ENCODE results near the gene MYL5. TPM values are rescaled to one million over a fixed set of nuclear protein-coding genes. Genes with fewer than 3 reads are reported as not detected.
"Not testable (repeated sequence)": the region's sequence is repeated elsewhere in the genome, so short reads cannot be mapped to it uniquely, and the experiment has no call there.

The MYL5 gene
- total RNA-seq, 1 experiment from 2014 or later, result 50.5 TPM

GRCh38 chr4:664713-665231 lies 9.6 kb upstream of the MYL5 start:
- Histone ChIP-seq H3K27me3 (ENCODE audit: low read length) (no peaks in the 10 kb centered on the region), H3K27ac (ENCODE audit: low read length) (no peak overlapping the region), H3K4me3 (ENCODE audit: low read length) (no peak overlapping the region), H3K36me3 (ENCODE audit: insufficient read depth, low read length) (no peaks in the 10 kb centered on the region), H3K4me2 (ENCODE audit: low read depth, low read length, poor library complexity, severe bottlenecking) (no peak overlapping the region), H3K9ac (ENCODE audit: low read length) (no peak overlapping the region), H4K20me1 (ENCODE audit: insufficient read depth, low read depth, low read length) (no peaks in the 10 kb centered on the region), H3K9me2 (replicated peaks; ENCODE audit: insufficient read depth, low read length) (no peaks in the 10 kb centered on the region), H3K4me1 (ENCODE audit: low read length) (no peaks in the 10 kb centered on the region), H2AFZ (ENCODE audit: low read length) (no peak overlapping the region), H3K9me3 (ENCODE audit: low read length) (no peaks in the 10 kb centered on the region), H3K79me2 (ENCODE audit: low read length) (no peaks in the 10 kb centered on the region)
- DNase-seq, result no peak

- Histone ChIP-seq H3K79me2 (ENCODE audit: low read length) (no peaks in the 10 kb centered on the region), H3K9me3 (ENCODE audit: low read length) (no peaks in the 10 kb centered on the region), H3K4me3 (ENCODE audit: low read length) (no peak overlapping the region), H3K4me1 (ENCODE audit: low read length) (no peaks in the 10 kb centered on the region), H3K27ac (ENCODE audit: low read length) (no peak overlapping the region), H2AFZ (ENCODE audit: low read length) (no peak overlapping the region), H3K9ac (ENCODE audit: low read length) (no peak overlapping the region), H3K4me2 (ENCODE audit: low read depth, low read length, poor library complexity, severe bottlenecking) (no peak overlapping the region), H4K20me1 (ENCODE audit: insufficient read depth, low read depth, low read length) (no peaks in the 10 kb centered on the region), H3K27me3 (ENCODE audit: low read length) (no peaks in the 10 kb centered on the region), H3K9me2 (replicated peaks; ENCODE audit: insufficient read depth, low read length) (no peaks in the 10 kb centered on the region), H3K36me3 (ENCODE audit: insufficient read depth, low read length) (no peaks in the 10 kb centered on the region)
- DNase-seq, result no peak
Observed at GRCh38 chr4:665381-665750, 9.0 kb upstream of the MYL5 start.

DNA sequence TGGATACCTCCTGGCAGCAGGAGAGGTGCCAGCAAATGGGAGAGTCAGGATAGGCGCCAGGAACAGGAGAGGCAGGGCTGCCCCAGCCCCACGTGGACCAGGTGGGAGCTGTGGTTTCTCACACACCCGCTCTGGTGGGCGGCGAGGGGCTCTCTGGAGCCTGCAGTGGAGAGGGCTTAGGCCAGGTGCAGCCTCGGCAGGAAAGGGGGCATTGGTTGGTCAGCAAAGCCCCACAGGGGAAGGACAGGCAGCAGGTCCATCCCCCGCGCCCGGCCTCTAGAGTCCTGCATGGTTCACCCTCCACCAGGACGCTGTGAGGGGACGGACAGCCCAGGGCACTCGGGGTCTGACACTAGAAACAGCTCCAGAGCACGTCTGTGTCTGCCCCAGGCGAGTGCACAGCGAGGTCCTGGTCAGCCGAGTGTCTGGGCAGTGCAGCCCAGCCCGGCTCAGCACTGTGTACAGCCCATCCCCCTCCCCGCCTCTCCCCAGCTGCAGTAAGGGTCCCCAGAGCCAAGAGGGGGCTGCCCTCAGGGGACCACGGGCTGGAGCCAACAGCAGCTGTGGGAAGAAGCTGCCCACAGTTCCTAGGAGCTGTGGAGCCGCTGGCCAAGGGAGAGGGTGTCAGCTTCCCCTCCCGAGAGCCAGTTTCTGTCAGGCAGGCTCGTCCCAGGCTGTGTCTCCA lies 8.4 kb upstream of the MYL5 start:
- H3K27me3 ChIP-seq (ENCODE audit: low read length), result no peaks in the 10 kb centered on the region
- H2AFZ ChIP-seq (ENCODE audit: low read length), result no peak overlapping the region
- H3K4me2 ChIP-seq (ENCODE audit: low read depth, low read length, poor library complexity, severe bottlenecking), result no peak overlapping the region
- H3K9me3 ChIP-seq (ENCODE audit: low read length), result no peaks in the 10 kb centered on the region
- no peak overlapping the region for H3K4me3 ChIP-seq (ENCODE audit: low read length)
- no peaks in the 10 kb centered on the region for H3K36me3 ChIP-seq (ENCODE audit: insufficient read depth, low read length)
- no peak overlapping the region for H3K27ac ChIP-seq (ENCODE audit: low read length)
- H4K20me1 ChIP-seq (ENCODE audit: insufficient read depth, low read depth, low read length), result no peaks in the 10 kb centered on the region
- H3K4me1 ChIP-seq (ENCODE audit: low read length), result no peaks in the 10 kb centered on the region
- no peaks in the 10 kb centered on the region for H3K9me2 ChIP-seq (replicated peaks; ENCODE audit: insufficient read depth, low read length)
- H3K9ac ChIP-seq (ENCODE audit: low read length), result no peak overlapping the region
- no peak for DNase-seq
- H3K79me2 ChIP-seq (ENCODE audit: low read length), result no peaks in the 10 kb centered on the region

DNA sequence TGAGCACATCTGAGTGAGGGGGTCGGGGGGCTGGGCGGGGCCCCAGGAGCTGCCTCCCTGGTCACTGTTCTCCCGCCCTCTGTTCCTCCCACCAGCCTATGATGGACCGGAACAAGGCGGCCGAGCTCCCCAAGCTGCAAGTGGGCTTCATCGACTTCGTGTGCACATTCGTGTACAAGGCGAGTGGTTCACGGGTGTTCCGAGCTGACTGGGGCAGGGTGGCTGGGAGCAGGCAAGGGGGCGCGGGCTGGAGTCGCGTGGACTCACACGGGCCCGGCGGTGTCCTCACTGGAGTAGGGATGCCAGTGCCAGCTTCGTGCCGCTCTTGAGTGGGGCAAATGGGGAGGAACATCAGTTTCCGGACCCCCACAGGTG lies 7.9 kb upstream of the MYL5 start:
- Histone ChIP-seq H3K27ac (ENCODE audit: low read length) (no peak overlapping the region), H4K20me1 (ENCODE audit: insufficient read depth, low read depth, low read length) (no peaks in the 10 kb centered on the region), H3K4me1 (ENCODE audit: low read length) (no peaks in the 10 kb centered on the region), H3K4me3 (ENCODE audit: low read length) (no peak overlapping the region), H3K27me3 (ENCODE audit: low read length) (no peaks in the 10 kb centered on the region), H3K9ac (ENCODE audit: low read length) (no peak overlapping the region), H2AFZ (ENCODE audit: low read length) (no peak overlapping the region), H3K9me2 (replicated peaks; ENCODE audit: insufficient read depth, low read length) (no peaks in the 10 kb centered on the region), H3K4me2 (ENCODE audit: low read depth, low read length, poor library complexity, severe bottlenecking) (no peak overlapping the region), H3K79me2 (ENCODE audit: low read length) (no peaks in the 10 kb centered on the region), H3K36me3 (ENCODE audit: insufficient read depth, low read length) (0 out of 2 replicates have a peak, but pooled peaks cover under 1% of the 10 kb centered on the region), H3K9me3 (ENCODE audit: low read length) (no peaks in the 10 kb centered on the region)
- no peak for DNase-seq

DNA sequence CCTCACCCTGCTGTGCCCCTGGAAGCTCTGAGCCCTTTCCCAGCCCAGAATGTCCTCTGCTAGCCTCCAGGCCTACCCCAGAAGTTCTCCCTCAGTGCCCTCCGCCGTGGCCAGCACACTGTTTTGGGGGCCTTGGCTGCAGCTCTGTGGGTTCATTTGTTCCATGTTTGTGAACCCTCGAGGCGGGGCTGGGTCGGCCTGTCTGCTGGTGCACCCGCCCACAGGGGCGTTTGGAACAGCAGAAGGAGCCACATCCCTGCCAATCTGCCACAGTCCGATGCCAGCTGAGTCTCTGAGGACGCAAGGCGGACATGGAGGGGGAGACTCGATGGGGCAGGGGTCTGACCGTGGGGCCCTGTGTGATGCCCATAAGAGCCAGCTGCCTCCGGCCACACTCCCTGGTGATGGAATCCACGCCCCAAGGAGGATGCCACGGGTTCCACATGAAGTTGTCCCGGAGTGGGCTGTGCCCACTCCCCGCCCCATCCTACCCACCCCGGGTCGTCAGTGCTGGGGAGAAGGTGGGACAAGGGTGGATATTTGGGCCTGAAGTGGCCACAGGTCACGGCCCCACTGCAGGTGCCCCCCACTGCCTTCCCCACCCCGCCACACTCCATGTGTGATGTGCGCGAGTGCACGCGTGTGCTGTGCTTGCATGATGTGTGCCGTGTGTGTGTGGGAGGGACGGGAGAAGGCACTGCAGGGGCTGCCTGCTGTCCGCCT lies 7.4 kb upstream of the MYL5 start:
- H3K9me2 ChIP-seq (replicated peaks; ENCODE audit: insufficient read depth, low read length), result no peaks in the 10 kb centered on the region
- H3K4me3 ChIP-seq (ENCODE audit: low read length), result no peak overlapping the region
- no peaks in the 10 kb centered on the region for H3K9me3 ChIP-seq (ENCODE audit: low read length)
- H3K79me2 ChIP-seq (ENCODE audit: low read length), result no peaks in the 10 kb centered on the region
- H3K9ac ChIP-seq (ENCODE audit: low read length), result no peak overlapping the region
- H3K4me1 ChIP-seq (ENCODE audit: low read length), result no peaks in the 10 kb centered on the region
- no peaks in the 10 kb centered on the region for H3K27me3 ChIP-seq (ENCODE audit: low read length)
- no peaks in the 10 kb centered on the region for H4K20me1 ChIP-seq (ENCODE audit: insufficient read depth, low read depth, low read length)
- H2AFZ ChIP-seq (ENCODE audit: low read length), result no peak overlapping the region
- H3K27ac ChIP-seq (ENCODE audit: low read length), result no peak overlapping the region
- DNase-seq, result no peak
- H3K36me3 ChIP-seq (ENCODE audit: insufficient read depth, low read length), result peaks cover 6% of the 10 kb centered on the region
- H3K4me2 ChIP-seq (ENCODE audit: low read depth, low read length, poor library complexity, severe bottlenecking), result no peak overlapping the region

- no peaks in the 10 kb centered on the region; the same call in 1 of the 2 replicates for H3K79me2 ChIP-seq (ENCODE audit: low read length)
- no peak overlapping the region for H3K9ac ChIP-seq (ENCODE audit: low read length)
- H4K20me1 ChIP-seq (ENCODE audit: insufficient read depth, low read depth, low read length), result no peaks in the 10 kb centered on the region
- H3K4me1 ChIP-seq (ENCODE audit: low read length), result no peaks in the 10 kb centered on the region
- H3K4me3 ChIP-seq (ENCODE audit: low read length), result no peak overlapping the region
- H3K4me2 ChIP-seq (ENCODE audit: low read depth, low read length, poor library complexity, severe bottlenecking), result no peak overlapping the region
- no peak overlapping the region for H3K27ac ChIP-seq (ENCODE audit: low read length)
- DNase-seq, result no peak
- no peaks in the 10 kb centered on the region for H3K27me3 ChIP-seq (ENCODE audit: low read length)
- no peak overlapping the region for H2AFZ ChIP-seq (ENCODE audit: low read length)
- H3K36me3 ChIP-seq (ENCODE audit: insufficient read depth, low read length), result peaks cover 12% of the 10 kb centered on the region
- no peaks in the 10 kb centered on the region for H3K9me3 ChIP-seq (ENCODE audit: low read length)
- no peaks in the 10 kb centered on the region for H3K9me2 ChIP-seq (replicated peaks; ENCODE audit: insufficient read depth, low read length)
Observed at GRCh38 chr4:667545-667925, 6.8 kb upstream of the MYL5 start.

DNA sequence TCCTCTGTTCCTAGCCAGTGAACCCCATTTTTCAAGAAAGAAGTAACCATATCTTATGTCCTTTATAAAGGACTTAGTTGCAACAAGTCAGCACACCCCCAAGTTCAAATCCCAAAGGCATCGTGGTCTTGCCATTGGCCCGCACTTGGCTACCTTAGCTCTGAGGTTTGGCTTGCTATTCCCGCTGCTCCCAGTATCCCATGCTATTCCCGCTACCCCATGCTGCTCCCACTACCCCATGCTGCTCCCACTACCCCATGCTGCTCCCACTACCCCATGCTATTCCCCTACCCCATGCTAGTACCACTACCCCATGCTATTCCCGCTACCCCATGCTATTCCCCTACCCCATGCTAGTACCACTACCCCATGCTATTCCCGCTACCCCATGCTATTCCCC lies 6.1 kb upstream of the MYL5 start:
- H3K4me3 ChIP-seq (ENCODE audit: low read length); H3K4me2 ChIP-seq (ENCODE audit: low read depth, low read length, poor library complexity, severe bottlenecking); H3K27me3 ChIP-seq (ENCODE audit: low read length); H4K20me1 ChIP-seq (ENCODE audit: insufficient read depth, low read depth, low read length); H2AFZ ChIP-seq (ENCODE audit: low read length); H3K9ac ChIP-seq (ENCODE audit: low read length); H3K4me1 ChIP-seq (ENCODE audit: low read length); H3K9me3 ChIP-seq (ENCODE audit: low read length); H3K9me2 ChIP-seq (replicated peaks; ENCODE audit: insufficient read depth, low read length); H3K79me2 ChIP-seq (ENCODE audit: low read length); H3K27ac ChIP-seq (ENCODE audit: low read length): not testable (repeated sequence)
- DNase-seq, result peak; percentile 48
- peaks cover 16% of the 10 kb centered on the region for H3K36me3 ChIP-seq (ENCODE audit: insufficient read depth, low read length)

DNA sequence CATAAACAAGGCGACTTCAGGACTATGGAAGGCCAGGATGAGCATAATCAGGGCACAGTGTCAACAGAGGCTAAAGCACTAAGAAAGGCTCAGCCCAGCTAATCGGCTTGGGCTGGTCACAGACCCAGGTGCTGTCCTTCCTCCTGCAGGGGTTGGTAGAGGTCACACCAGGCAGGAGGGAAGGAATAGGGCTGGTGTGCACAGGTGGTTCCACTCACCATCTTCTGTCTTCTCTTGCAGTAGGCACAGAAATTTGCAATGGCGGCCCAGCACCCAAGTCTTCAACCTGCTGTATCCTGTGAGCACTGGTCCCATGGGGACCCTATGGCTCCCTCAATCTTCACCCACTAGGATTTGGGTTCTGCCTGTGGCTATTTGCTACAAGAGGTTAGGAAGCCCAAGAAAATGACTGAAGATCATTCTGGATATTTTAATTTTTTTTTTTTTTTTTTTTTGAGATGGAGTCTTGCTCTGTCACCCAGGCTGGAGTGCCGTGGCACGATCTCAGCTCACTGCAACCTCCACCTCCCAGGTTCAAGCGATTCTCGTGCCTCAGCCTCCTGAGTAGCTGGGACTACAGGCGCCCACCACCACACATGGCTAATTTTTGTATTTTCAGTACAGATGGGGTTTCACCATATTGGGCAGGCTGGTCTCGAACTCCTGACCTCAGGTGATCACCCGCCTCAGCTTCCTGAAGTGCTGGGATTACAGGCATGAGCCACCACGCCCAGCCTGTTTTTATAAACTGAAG lies 4.4 kb upstream of the MYL5 start:
- H2AFZ ChIP-seq (ENCODE audit: low read length); H3K9ac ChIP-seq (ENCODE audit: low read length); H3K4me3 ChIP-seq (ENCODE audit: low read length); H3K9me2 ChIP-seq (replicated peaks; ENCODE audit: insufficient read depth, low read length); H3K4me2 ChIP-seq (ENCODE audit: low read depth, low read length, poor library complexity, severe bottlenecking); H3K27me3 ChIP-seq (ENCODE audit: low read length); H3K27ac ChIP-seq (ENCODE audit: low read length); H4K20me1 ChIP-seq (ENCODE audit: insufficient read depth, low read depth, low read length); H3K9me3 ChIP-seq (ENCODE audit: low read length): not testable (repeated sequence)
- Histone ChIP-seq H3K36me3 (ENCODE audit: insufficient read depth, low read length) (peaks cover 19% of the 10 kb centered on the region), H3K4me1 (ENCODE audit: low read length) (peaks cover 10% of the 10 kb centered on the region), H3K79me2 (ENCODE audit: low read length) (peaks cover 19% of the 10 kb centered on the region)
- peak; percentile 50 for DNase-seq
